Fibroblast of lung (primary cell): ENCODE measurements around the gene SLC44A1. TPM values are rescaled to one million over a fixed set of nuclear protein-coding genes. Genes with fewer than 3 reads are reported as not detected.

ENCODE experiments used
- DNase-seq, 2 donors: peaks; one replicate each; pipeline versions ENCODE4 v3.0.0 to v3.0.0-alpha.2; 2010; ENCODE audit warnings: low read depth in 2 of 2
- H2AFZ ChIP-seq: 2 replicates; pipeline ENCODE4 v1.5.1; 2012; ENCODE audit warnings: low read length, control low read depth, inconsistent platforms
- H3K27ac ChIP-seq: 2 replicates; pipeline ENCODE4 v1.5.1; 2011; ENCODE audit warnings: low read length, control low read depth; ENCODE audit not compliant: insufficient read depth
- H3K27me3 ChIP-seq: 2 replicates; pipeline ENCODE4 v1.5.1; 2011; ENCODE audit warnings: mild to moderate bottlenecking, low read length; ENCODE audit not compliant: control insufficient read depth, insufficient read depth
- H3K36me3 ChIP-seq: 2 replicates; pipeline ENCODE4 v1.5.1; 2011; ENCODE audit warnings: low read length; ENCODE audit not compliant: control insufficient read depth, insufficient read depth
- H3K4me1 ChIP-seq: 2 replicates; pipeline ENCODE4 v1.5.1; 2011; ENCODE audit warnings: low read length; ENCODE audit not compliant: control insufficient read depth, insufficient read depth; ENCODE audit errors: extremely low read depth
- H3K4me2 ChIP-seq: 2 replicates; pipeline ENCODE4 v1.5.1; 2011; ENCODE audit warnings: low read length, control low read depth; ENCODE audit not compliant: insufficient read depth; ENCODE audit errors: extremely low read depth
- H3K4me3 ChIP-seq, 4 experiments: fragments of 200-600 bp in 1 of 4; sonication (generic) in 1 of 4; replicated peaks in 1 of 4; 2 replicates each; pipeline ENCODE4 v1.5.1; 2011 to 2016; ENCODE audit warnings: low read length in 4 of 4, low read depth in 3 of 4, mild to moderate bottlenecking in 3 of 4, control low read depth in 2 of 4, inconsistent platforms in 1 of 4, mixed read lengths in 1 of 4; ENCODE audit not compliant: insufficient read depth in 1 of 4; ENCODE audit errors: control extremely low read depth in 1 of 4
- H3K79me2 ChIP-seq: 2 replicates; pipeline ENCODE4 v1.5.1; 2012; ENCODE audit warnings: mild to moderate bottlenecking, low read length, inconsistent platforms; ENCODE audit not compliant: control insufficient read depth, insufficient read depth
- H3K9ac ChIP-seq: 2 replicates; pipeline ENCODE4 v1.5.1; 2011; ENCODE audit warnings: mild to moderate bottlenecking, low read length, control low read depth; ENCODE audit not compliant: insufficient read depth
- H3K9me3 ChIP-seq: 2 replicates; pipeline ENCODE4 v1.5.1; 2012; ENCODE audit warnings: low read depth, low read length; ENCODE audit not compliant: control insufficient read depth, insufficient read depth
- H4K20me1 ChIP-seq: 2 replicates; pipeline ENCODE4 v1.5.1; 2011; ENCODE audit warnings: low read length; ENCODE audit not compliant: control insufficient read depth, insufficient read depth; ENCODE audit errors: extremely low read depth
- CTCF ChIP-seq, 2 donors: IDR thresholded peaks in 1 of 2; conservative IDR thresholded peaks in 1 of 2; 1 replicate in 1 of 2; 2 replicates in 1 of 2; pipeline ENCODE4 v1.5.1; 2011 to 2012; ENCODE audit warnings: low read length in 2 of 2, control low read depth in 1 of 2, inconsistent platforms in 1 of 2, low read depth in 1 of 2, mild to moderate bottlenecking in 1 of 2
- EZH2 ChIP-seq: IDR thresholded peaks from 2 replicates; pipeline ENCODE4 v1.5.1; 2012; ENCODE audit warnings: low read length, control low read depth, mild to moderate bottlenecking; ENCODE audit errors: missing control alignments
- polyA plus RNA-seq, 2 donors: library from polyadenylated mRNA; depleted of rRNA in 1 of 2; stranded (reverse) in 1 of 2; unstranded in 1 of 2; fragments of >200 nt; gene quantifications; 2 replicates each; pipeline ENCODE4 v1.2.1, GENCODE V29; 2011 to 2012; ENCODE audit warnings: missing spikeins in 1 of 2
- total RNA-seq: library from RNA; depleted of rRNA; stranded (reverse); fragments of >200 nt; gene quantifications from 2 replicates; pipeline ENCODE4 v1.2.1, GENCODE V29; 2014

SLC44A1 gene
- total and polyA plus RNA-seq, 2 donors (not counting 1 experiment from before 2014, with no cell fraction given): 35.9 to 54.2 TPM

- H3K4me3 ChIP-seq: no peak overlapping the region
- H3K36me3 ChIP-seq: peaks cover 2% of the 10 kb centered on the region
- no peaks in the 10 kb centered on the region for H4K20me1 ChIP-seq
- H3K79me2 ChIP-seq: no peaks in the 10 kb centered on the region
- H3K27me3 ChIP-seq: no peaks in the 10 kb centered on the region
- H3K9me3 ChIP-seq: no peaks in the 10 kb centered on the region
- no peak overlapping the region for H3K4me2 ChIP-seq
- no peak overlapping the region for H3K27ac ChIP-seq
- DNase-seq: no peak
- no peak overlapping the region for H2AFZ ChIP-seq
- no peaks in the 10 kb centered on the region for H3K4me1 ChIP-seq
- no peak for TF ChIP-seq EZH2
- no peak for TF ChIP-seq CTCF (conservative IDR thresholded peaks at IDR 0.05 in 1 of 2, IDR thresholded peaks at IDR 0.05 in 1 of 2; ENCODE audit: low read depth in 1 of 2, low read length in 2 of 2)
- no peak overlapping the region for H3K9ac ChIP-seq
These were observed 240.7 kb downstream of the SLC44A1 start for GRCh38 chr9:105485131-105485530.

Other genes with a start within 250 kb of the SLC44A1 start
- 3.6 and 6.1 TPM in 2 replicates for gene FSD1L, start 203.4 kb downstream of the SLC44A1 start, total RNA-seq
- 3.0 and 4.0 TPM in 2 replicates for gene FSD1L, start 203.4 kb downstream of the SLC44A1 start, polyA plus RNA-seq